Activated naive CD8-positive, alpha-beta T cell treated with anti-CD3 and anti-CD28 coated beads for 36 hours (primary cell): ENCODE data around the gene CHDH. TPM values are rescaled to one million over a fixed set of nuclear protein-coding genes. Genes with fewer than 3 reads are reported as not detected.

Experiments
- DNase-seq: peaks from one replicate; pipeline ENCODE4 v3.0.0; 2021
- H3K27ac Mint-ChIP-seq: one replicate; pipeline ENCODE4 v1.8.0; 2022; ENCODE audit warnings: mild to moderate bottlenecking, moderate library complexity, mixed read lengths
- H3K27me3 Mint-ChIP-seq: one replicate; pipeline ENCODE4 v1.8.0; 2022; ENCODE audit warnings: mild to moderate bottlenecking, mixed read lengths
- H3K36me3 Mint-ChIP-seq: one replicate; pipeline ENCODE4 v1.8.0; 2021; ENCODE audit warnings: mild to moderate bottlenecking, mixed read lengths
- H3K4me1 Mint-ChIP-seq: one replicate; pipeline ENCODE4 v1.8.0; 2021; ENCODE audit warnings: mixed read lengths
- H3K4me3 Mint-ChIP-seq: one replicate; pipeline ENCODE4 v1.8.0; 2022; ENCODE audit warnings: mild to moderate bottlenecking, moderate library complexity, mixed read lengths
- H3K9me3 Mint-ChIP-seq: one replicate; pipeline ENCODE4 v1.8.0; 2022; ENCODE audit warnings: mixed read lengths
- total RNA-seq, 2 experiments: library from RNA; stranded (reverse); gene quantifications; one replicate each; pipeline ENCODE4 v1.2.3, GENCODE V29; 2021

Gene CHDH
- total RNA-seq, 2 experiments from 2014 or later, result 0.08 to 0.10 TPM

- no peaks in the 10 kb centered on the region for H3K27me3 Mint-ChIP-seq
- no peak overlapping the region for H3K4me3 Mint-ChIP-seq
- no peak overlapping the region for H3K27ac Mint-ChIP-seq
- DNase-seq, result no peak
- peaks cover 20% of the 10 kb centered on the region for H3K36me3 Mint-ChIP-seq
- H3K9me3 Mint-ChIP-seq, result no peaks in the 10 kb centered on the region
- H3K4me1 Mint-ChIP-seq, result no peaks in the 10 kb centered on the region
Observed at GRCh38 chr3:53865732-53866499, 19.7 kb upstream of the CHDH start.

- H3K36me3 Mint-ChIP-seq, result peaks cover 17% of the 10 kb centered on the region
- no peak overlapping the region for H3K27ac Mint-ChIP-seq
- H3K9me3 Mint-ChIP-seq, result no peaks in the 10 kb centered on the region
- H3K4me1 Mint-ChIP-seq, result no peaks in the 10 kb centered on the region
- no peak overlapping the region for H3K4me3 Mint-ChIP-seq
- H3K27me3 Mint-ChIP-seq, result no peaks in the 10 kb centered on the region
- no peak for DNase-seq
Observed at GRCh38 chr3:53863145-53863544, 16.9 kb upstream of the CHDH start.

- H3K4me3 Mint-ChIP-seq, result no peak overlapping the region
- no peaks in the 10 kb centered on the region for H3K9me3 Mint-ChIP-seq
- H3K36me3 Mint-ChIP-seq, result peaks cover 13% of the 10 kb centered on the region
- DNase-seq, result no peak
- H3K27me3 Mint-ChIP-seq, result no peaks in the 10 kb centered on the region
- H3K27ac Mint-ChIP-seq, result no peak overlapping the region
- no peaks in the 10 kb centered on the region for H3K4me1 Mint-ChIP-seq
Observed at GRCh38 chr3:53862241-53862640, 16.0 kb upstream of the CHDH start.

GRCh38 chr3:53860196-53860595, 14.0 kb upstream of the CHDH start:
- Mint-ChIP-seq H3K4me3 (no peak overlapping the region), H3K36me3 (peaks cover 13% of the 10 kb centered on the region), H3K27me3 (no peaks in the 10 kb centered on the region), H3K4me1 (no peaks in the 10 kb centered on the region), H3K27ac (no peak overlapping the region), H3K9me3 (no peaks in the 10 kb centered on the region)
- no peak for DNase-seq

- no peak overlapping the region for H3K4me3 Mint-ChIP-seq
- no peak for DNase-seq
- H3K36me3 Mint-ChIP-seq, result peaks cover 11% of the 10 kb centered on the region
- no peaks in the 10 kb centered on the region for H3K27me3 Mint-ChIP-seq
- no peaks in the 10 kb centered on the region for H3K4me1 Mint-ChIP-seq
- H3K9me3 Mint-ChIP-seq, result no peaks in the 10 kb centered on the region
- H3K27ac Mint-ChIP-seq, result no peak overlapping the region
Observed at GRCh38 chr3:53859178-53859577, 13.0 kb upstream of the CHDH start.

GRCh38 chr3:53858096-53858741, 12.0 kb upstream of the CHDH start:
- no peaks in the 10 kb centered on the region for H3K9me3 Mint-ChIP-seq
- no peak overlapping the region for H3K4me3 Mint-ChIP-seq
- H3K27me3 Mint-ChIP-seq, result no peaks in the 10 kb centered on the region
- peaks cover 11% of the 10 kb centered on the region for H3K36me3 Mint-ChIP-seq
- no peak for DNase-seq
- no peaks in the 10 kb centered on the region for H3K4me1 Mint-ChIP-seq
- no peak overlapping the region for H3K27ac Mint-ChIP-seq

GRCh38 chr3:53856964-53857363, 10.7 kb upstream of the CHDH start:
- Mint-ChIP-seq H3K4me1 (no peaks in the 10 kb centered on the region), H3K4me3 (no peak overlapping the region), H3K27me3 (no peaks in the 10 kb centered on the region), H3K27ac (no peak overlapping the region), H3K9me3 (no peaks in the 10 kb centered on the region), H3K36me3 (peaks cover 7% of the 10 kb centered on the region)
- no peak for DNase-seq

- no peak overlapping the region for H3K4me3 Mint-ChIP-seq
- DNase-seq, result no peak
- peaks cover 28% of the 10 kb centered on the region for H3K27me3 Mint-ChIP-seq
- no peaks in the 10 kb centered on the region for H3K9me3 Mint-ChIP-seq
- no peaks in the 10 kb centered on the region for H3K36me3 Mint-ChIP-seq
- H3K27ac Mint-ChIP-seq, result no peak overlapping the region
- no peaks in the 10 kb centered on the region for H3K4me1 Mint-ChIP-seq
Observed at GRCh38 chr3:53850895-53851294, 4.7 kb upstream of the CHDH start.

- H3K27ac Mint-ChIP-seq, result no peak overlapping the region
- H3K4me3 Mint-ChIP-seq, result no peak overlapping the region
- peaks cover 37% of the 10 kb centered on the region for H3K27me3 Mint-ChIP-seq
- H3K36me3 Mint-ChIP-seq, result no peaks in the 10 kb centered on the region
- H3K4me1 Mint-ChIP-seq, result no peaks in the 10 kb centered on the region
- no peaks in the 10 kb centered on the region for H3K9me3 Mint-ChIP-seq
- no peak for DNase-seq
Observed at GRCh38 chr3:53849916-53850315, 3.7 kb upstream of the CHDH start.

GRCh38 chr3:53846851-53847155, 584 bp upstream of the CHDH start:
- Mint-ChIP-seq H3K4me1 (no peaks in the 10 kb centered on the region), H3K9me3 (no peaks in the 10 kb centered on the region), H3K27me3 (peaks cover 58% of the 10 kb centered on the region), H3K27ac (no peak overlapping the region), H3K4me3 (peak overlapping the region; percentile 57), H3K36me3 (no peaks in the 10 kb centered on the region)
- DNase-seq, result no peak

- H3K36me3 Mint-ChIP-seq, result no peaks in the 10 kb centered on the region
- no peaks in the 10 kb centered on the region for H3K4me1 Mint-ChIP-seq
- no peak overlapping the region for H3K27ac Mint-ChIP-seq
- DNase-seq, result no peak
- H3K4me3 Mint-ChIP-seq, result peak overlapping the region; percentile 51
- H3K9me3 Mint-ChIP-seq, result no peaks in the 10 kb centered on the region
- H3K27me3 Mint-ChIP-seq, result peaks cover 58% of the 10 kb centered on the region
Observed at GRCh38 chr3:53845881-53846133, 412 bp downstream of the CHDH start.

- no peak for DNase-seq
- Mint-ChIP-seq H3K4me1 (no peaks in the 10 kb centered on the region), H3K27me3 (peaks cover 58% of the 10 kb centered on the region), H3K27ac (no peak overlapping the region), H3K9me3 (no peaks in the 10 kb centered on the region), H3K36me3 (no peaks in the 10 kb centered on the region), H3K4me3 (peak overlapping the region; percentile 51)
Observed at GRCh38 chr3:53845103-53845880, 927 bp downstream of the CHDH start.

- Mint-ChIP-seq H3K4me1 (no peaks in the 10 kb centered on the region), H3K27ac (no peak overlapping the region), H3K4me3 (no peak overlapping the region), H3K36me3 (no peaks in the 10 kb centered on the region), H3K9me3 (no peaks in the 10 kb centered on the region), H3K27me3 (peaks cover 51% of the 10 kb centered on the region)
- no peak for DNase-seq
Observed at GRCh38 chr3:53844262-53845102, 1.7 kb downstream of the CHDH start.

- DNase-seq, result no peak
- Mint-ChIP-seq H3K27me3 (peaks cover 44% of the 10 kb centered on the region), H3K36me3 (no peaks in the 10 kb centered on the region), H3K4me1 (no peaks in the 10 kb centered on the region), H3K27ac (no peak overlapping the region), H3K4me3 (no peak overlapping the region), H3K9me3 (no peaks in the 10 kb centered on the region)
Observed at GRCh38 chr3:53843195-53844177, 2.7 kb downstream of the CHDH start.
